A549 treated with AZD2906 at 1 μM for 4 hours (cell line): Measurements from ENCODE around the gene MYBPC3. TPM values are rescaled to one million over a fixed set of nuclear protein-coding genes. Genes with fewer than 3 reads are reported as not detected.

Source experiments
- total RNA-seq: library from RNA; stranded (reverse); fragments of 200-300 nt; extraction: Qiagen RNA extraction; gene quantifications from 5 replicates; pipeline ENCODE4 v1.2.3, GENCODE V29; 2022

Gene MYBPC3
- 0.05 to 0.10 TPM (median 0.07 TPM) in 5 replicates for total RNA-seq

DNA sequence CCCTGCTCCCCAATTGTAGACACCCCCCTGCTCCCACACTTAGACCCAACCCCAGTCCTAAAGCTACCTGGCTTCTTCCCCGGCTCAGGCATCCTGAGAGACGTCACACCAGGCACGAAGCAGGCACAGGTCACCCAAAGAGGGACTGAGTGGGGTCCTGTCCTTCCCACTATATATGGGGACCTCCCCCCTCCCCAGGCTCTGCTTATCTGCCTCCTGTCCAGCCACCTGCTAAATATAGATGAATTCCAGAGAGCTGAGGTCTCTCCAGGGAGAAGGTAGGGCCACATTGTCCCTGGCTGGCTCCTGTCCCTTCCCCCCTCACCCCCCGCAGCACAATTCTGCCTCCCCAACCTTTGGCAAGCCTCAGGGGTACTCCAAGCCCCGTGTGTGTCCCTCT lies at the start of gene MYBPC3:
MYBPC3 (minus strand) TSS at position 147 of the 400 bp plus-strand sequence; CDS start at position 92, 55 bp downstream.

GRCh38 chr11:47378010-47378835 lies 25.7 kb upstream of the MYBPC3 start, which contains the start of gene SPI1:
Gene SPI1, minus strand, starts transcription at chr11:47378547. Its CDS starts 194 bp downstream, at chr11:47378353.

Other genes with a start within 250 kb of the MYBPC3 start
- gene ARFGAP2, start 175.8 kb downstream of the MYBPC3 start, total RNA-seq, result 26.9 to 39.5 TPM (median 28.3 TPM) in 5 replicates
- gene PACSIN3, start 166.3 kb downstream of the MYBPC3 start, total RNA-seq, result 23.1 to 28.2 TPM (median 26.6 TPM) in 5 replicates
- 74.3 to 85.9 TPM (median 78.0 TPM) in 5 replicates for gene DDB2, start 137.7 kb downstream of the MYBPC3 start, total RNA-seq
- gene ACP2, start 103.9 kb downstream of the MYBPC3 start, total RNA-seq, result 20.4 to 30.1 TPM (median 22.1 TPM) in 5 replicates
- 8.4 to 13.2 TPM (median 9.6 TPM) in 5 replicates for gene NR1H3, start 94.7 kb downstream of the MYBPC3 start, total RNA-seq
- gene MADD, start 82.6 kb downstream of the MYBPC3 start, total RNA-seq, result 18.5 to 20.9 TPM (median 20.4 TPM) in 5 replicates
- 0.10 TPM in 1 of 5 replicates, not detected in the others for gene SPI1, start 25.8 kb upstream of the MYBPC3 start, total RNA-seq
- 49.1 to 60.5 TPM (median 54.0 TPM) in 5 replicates for gene SLC39A13, start 55.9 kb upstream of the MYBPC3 start, total RNA-seq
- 184 to 254 TPM (median 192 TPM) in 5 replicates for gene PSMC3, start 73.7 kb upstream of the MYBPC3 start, total RNA-seq
- gene RAPSN, start 96.4 kb upstream of the MYBPC3 start, total RNA-seq, result 0.03 to 0.33 TPM (median 0.12 TPM) in 5 replicates
- 41.9 to 48.7 TPM (median 45.3 TPM) in 5 replicates for gene CELF1, start 200.4 kb upstream of the MYBPC3 start, total RNA-seq
- gene PTPMT1, start 212.9 kb upstream of the MYBPC3 start, total RNA-seq, result 57.7 to 79.7 TPM (median 75.1 TPM) in 5 replicates
- 18.0 to 19.8 TPM (median 18.7 TPM) in 5 replicates for gene KBTBD4, start 226.3 kb upstream of the MYBPC3 start, total RNA-seq
- gene NDUFS3, start 226.4 kb upstream of the MYBPC3 start, total RNA-seq, result 98.9 to 137 TPM (median 133 TPM) in 5 replicates
- 0.05 to 0.07 TPM in 2 of 5 replicates, not detected in the others for gene FAM180B, start 234.0 kb upstream of the MYBPC3 start, total RNA-seq
- 0.06 to 0.16 TPM (median 0.09 TPM) in 3 of 5 replicates, not detected in the others for gene C1QTNF4, start 241.7 kb upstream of the MYBPC3 start, total RNA-seq